PFSK-1 (cell line): ENCODE results near the gene AUTS2.

ENCODE experiments used
- FOXP2 ChIP-seq: optimal IDR thresholded peaks from 2 replicates; pipeline ENCODE3; 2011; ENCODE audit warnings: borderline replicate concordance, control low read depth, inconsistent platforms; ENCODE audit not compliant: insufficient read depth; ENCODE audit errors: extremely low read length, extremely low read depth
- POLR2AphosphoS5 ChIP-seq: IDR thresholded peaks from 2 replicates; pipeline ENCODE4 v1.6.1; 2012; ENCODE audit warnings: low read depth, mild to moderate bottlenecking, control low read depth, low read length, moderate library complexity
- SIN3A ChIP-seq: IDR thresholded peaks from 2 replicates; pipeline ENCODE4 v1.6.1; 2012; ENCODE audit warnings: mild to moderate bottlenecking, low read length, moderate library complexity, borderline replicate concordance; ENCODE audit not compliant: insufficient read depth
- TAF1 ChIP-seq: IDR thresholded peaks from 2 replicates; pipeline ENCODE4 v1.6.1; 2012; ENCODE audit warnings: low read length, control low read depth, borderline replicate concordance; ENCODE audit not compliant: insufficient read depth
- TF ChIP-seq, protein P1 (sequence below), 2 experiments: IDR thresholded peaks; 2 replicates each; pipeline versions ENCODE4 v1.6.1 to v1.8.0; 2011 to 2012; ENCODE audit warnings: low read depth in 2 of 2, low read length in 2 of 2, control low read depth in 1 of 2, inconsistent platforms in 1 of 2, mild to moderate bottlenecking in 1 of 2, moderate library complexity in 1 of 2; ENCODE audit not compliant: insufficient read depth in 1 of 2

AUTS2 gene

DNA sequence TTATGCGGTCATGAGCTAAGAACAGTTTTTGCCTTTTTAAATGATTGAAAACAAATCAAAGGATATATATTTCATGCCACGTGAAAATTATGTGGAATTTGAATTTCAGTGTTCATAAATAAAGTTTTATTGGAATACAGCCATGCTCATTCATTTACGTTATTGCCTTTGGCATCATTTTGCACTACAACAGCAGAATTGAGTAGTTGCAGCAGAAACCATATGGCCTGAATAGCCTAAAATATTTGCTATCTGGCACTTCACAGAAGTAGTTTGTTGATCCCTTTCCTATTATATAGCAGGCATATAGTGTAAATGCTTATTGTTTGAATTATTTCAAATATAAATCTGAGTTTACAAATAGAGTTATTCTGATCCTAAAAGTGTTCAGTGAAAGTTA is 59.7 kb downstream of the AUTS2 start:
- no peak for TF ChIP-seq FOXP2

DNA sequence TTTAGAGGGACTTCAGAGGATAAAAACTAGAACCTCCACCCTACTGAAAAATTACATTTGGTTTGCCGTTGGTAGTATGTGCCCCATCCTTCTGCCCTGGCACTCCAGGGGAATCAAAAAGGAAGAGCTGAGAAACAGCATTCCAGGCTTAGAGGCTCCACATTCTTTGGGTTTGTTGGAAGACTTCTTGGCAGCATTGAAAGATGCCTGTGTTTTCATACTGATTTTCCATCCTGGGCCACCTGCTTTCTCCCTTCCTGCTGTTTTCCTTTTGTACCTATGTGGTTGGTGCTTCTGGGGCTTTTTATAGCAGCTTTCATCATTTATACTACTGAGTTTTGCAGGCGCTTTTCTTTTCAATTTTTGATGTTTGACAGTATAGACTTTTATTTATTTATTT is 61.7 kb downstream of the AUTS2 start:
- TF ChIP-seq, protein P1, sequence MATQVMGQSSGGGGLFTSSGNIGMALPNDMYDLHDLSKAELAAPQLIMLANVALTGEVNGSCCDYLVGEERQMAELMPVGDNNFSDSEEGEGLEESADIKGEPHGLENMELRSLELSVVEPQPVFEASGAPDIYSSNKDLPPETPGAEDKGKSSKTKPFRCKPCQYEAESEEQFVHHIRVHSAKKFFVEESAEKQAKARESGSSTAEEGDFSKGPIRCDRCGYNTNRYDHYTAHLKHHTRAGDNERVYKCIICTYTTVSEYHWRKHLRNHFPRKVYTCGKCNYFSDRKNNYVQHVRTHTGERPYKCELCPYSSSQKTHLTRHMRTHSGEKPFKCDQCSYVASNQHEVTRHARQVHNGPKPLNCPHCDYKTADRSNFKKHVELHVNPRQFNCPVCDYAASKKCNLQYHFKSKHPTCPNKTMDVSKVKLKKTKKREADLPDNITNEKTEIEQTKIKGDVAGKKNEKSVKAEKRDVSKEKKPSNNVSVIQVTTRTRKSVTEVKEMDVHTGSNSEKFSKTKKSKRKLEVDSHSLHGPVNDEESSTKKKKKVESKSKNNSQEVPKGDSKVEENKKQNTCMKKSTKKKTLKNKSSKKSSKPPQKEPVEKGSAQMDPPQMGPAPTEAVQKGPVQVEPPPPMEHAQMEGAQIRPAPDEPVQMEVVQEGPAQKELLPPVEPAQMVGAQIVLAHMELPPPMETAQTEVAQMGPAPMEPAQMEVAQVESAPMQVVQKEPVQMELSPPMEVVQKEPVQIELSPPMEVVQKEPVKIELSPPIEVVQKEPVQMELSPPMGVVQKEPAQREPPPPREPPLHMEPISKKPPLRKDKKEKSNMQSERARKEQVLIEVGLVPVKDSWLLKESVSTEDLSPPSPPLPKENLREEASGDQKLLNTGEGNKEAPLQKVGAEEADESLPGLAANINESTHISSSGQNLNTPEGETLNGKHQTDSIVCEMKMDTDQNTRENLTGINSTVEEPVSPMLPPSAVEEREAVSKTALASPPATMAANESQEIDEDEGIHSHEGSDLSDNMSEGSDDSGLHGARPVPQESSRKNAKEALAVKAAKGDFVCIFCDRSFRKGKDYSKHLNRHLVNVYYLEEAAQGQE (IDR thresholded peaks at IDR 0.05; ENCODE audit: insufficient read depth in 1 of 2, low read depth in 2 of 2, low read length in 2 of 2), result no peak
- TF ChIP-seq POLR2AphosphoS5, result no peak

DNA sequence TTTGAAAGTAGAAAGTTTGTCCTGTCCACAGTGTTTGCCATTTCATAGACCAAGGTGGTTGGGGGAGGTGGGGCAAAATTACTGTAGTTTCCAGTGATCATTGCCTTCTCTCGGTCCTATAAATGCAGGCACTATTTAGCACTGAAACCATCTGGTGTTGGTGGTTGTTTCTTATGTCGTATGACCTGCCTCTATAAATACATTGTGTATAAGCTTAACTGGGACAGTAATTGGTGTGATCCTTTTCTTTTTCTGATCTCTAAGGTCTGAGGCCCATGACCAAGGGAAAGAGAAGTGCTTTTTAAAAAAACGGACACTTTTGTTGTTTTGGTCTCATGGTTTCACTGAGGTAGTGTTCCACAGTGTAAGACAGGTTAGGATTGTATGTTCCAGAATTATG is 63.1 kb downstream of the AUTS2 start:
- TF ChIP-seq, protein P1 (IDR thresholded peaks at IDR 0.05; ENCODE audit: insufficient read depth in 1 of 2, low read depth in 2 of 2, low read length in 2 of 2), result no peak
- no peak for TF ChIP-seq POLR2AphosphoS5
- no peak for TF ChIP-seq TAF1
- TF ChIP-seq SIN3A, result no peak
- TF ChIP-seq FOXP2, result no peak

DNA sequence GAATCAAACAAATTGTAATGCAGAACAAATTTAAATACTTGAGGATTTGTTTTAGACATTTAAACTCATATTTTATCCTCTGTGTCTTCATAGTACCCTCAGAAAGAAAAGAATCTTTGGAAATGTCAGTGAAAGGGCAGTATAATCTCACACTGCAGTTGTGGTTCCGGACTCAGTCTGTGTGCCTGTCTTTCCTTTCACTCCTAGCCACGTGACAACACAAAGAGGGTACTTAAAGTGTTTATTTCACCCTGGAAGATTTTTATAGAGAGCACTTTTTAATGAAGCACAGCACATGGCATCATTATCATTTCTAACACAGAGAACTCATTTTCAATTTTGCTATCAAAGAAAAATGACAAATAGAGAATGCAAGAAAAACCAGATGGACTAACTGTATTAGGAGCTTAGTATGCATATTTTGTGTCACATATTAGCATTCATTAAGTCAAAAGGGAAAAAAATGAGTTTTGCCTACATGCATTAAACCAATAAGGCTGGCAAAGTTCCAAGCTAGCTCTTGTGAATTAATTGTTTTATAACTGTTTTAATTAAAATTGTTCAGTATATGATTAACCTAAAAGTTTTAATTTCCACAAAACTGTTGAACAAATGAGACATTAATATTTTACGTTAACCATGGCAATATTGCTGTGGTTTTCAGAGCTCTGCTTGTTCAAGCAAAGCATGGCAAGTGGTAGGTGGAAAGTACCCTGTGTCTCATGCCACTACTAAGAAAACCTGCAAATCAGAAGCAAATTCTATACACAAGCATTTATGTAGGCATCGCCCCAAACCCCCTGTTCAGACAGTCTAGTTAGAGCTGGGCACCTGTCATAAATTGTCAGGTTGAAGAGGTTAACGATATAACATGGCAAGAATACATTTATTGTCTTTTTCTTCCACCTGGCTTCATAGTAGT is 65.9 kb downstream of the AUTS2 start:
- TF ChIP-seq, protein P1 (IDR thresholded peaks at IDR 0.05; ENCODE audit: insufficient read depth in 1 of 2, low read depth in 2 of 2, low read length in 2 of 2), result no peak
- TF ChIP-seq TAF1, result no peak
- TF ChIP-seq SIN3A, result no peak
- no peak for TF ChIP-seq FOXP2
- no peak for TF ChIP-seq POLR2AphosphoS5

DNA sequence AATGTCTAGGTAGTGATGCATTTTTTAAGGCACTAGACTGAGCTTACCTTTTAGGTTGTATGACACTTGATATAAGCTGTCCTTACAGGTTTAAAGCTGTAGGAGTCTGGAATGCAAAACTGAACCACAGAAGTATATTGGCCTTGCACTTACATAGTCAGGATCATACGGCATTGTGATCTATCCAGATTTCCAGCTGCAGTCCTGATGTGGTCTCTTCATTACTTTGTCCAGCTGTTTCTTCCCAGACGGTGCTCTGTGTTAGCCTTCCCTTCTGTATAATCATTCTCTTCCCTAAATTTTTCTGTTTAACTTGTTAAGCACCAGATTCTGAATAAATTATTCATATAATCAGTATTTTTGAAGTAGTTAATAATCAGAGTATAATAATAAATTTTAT is 67.1 kb downstream of the AUTS2 start:
- TF ChIP-seq TAF1 (no peak), POLR2AphosphoS5 (no peak), SIN3A (no peak), FOXP2 (no peak)
- TF ChIP-seq, protein P1 (IDR thresholded peaks at IDR 0.05; ENCODE audit: insufficient read depth in 1 of 2, low read depth in 2 of 2, low read length in 2 of 2), result no peak
